Esophagus muscularis mucosa (tissue), 4 donors: Measurements from ENCODE around the gene EXOSC5.

Experiments
- CTCF ChIP-seq, 3 experiments: fragments of 200-600 bp in 2 of 3; fragments of 450-650 bp in 1 of 3; sonication (generic) in 2 of 3; IDR thresholded peaks; one replicate each; pipeline ENCODE4 v1.5.1; 2017 to 2019; ENCODE audit warnings: antibody characterized with exemption in 3 of 3, mild to moderate bottlenecking in 2 of 3, moderate library complexity in 1 of 3
- EP300 ChIP-seq: sonication (generic); formaldehyde crosslinking; IDR thresholded peaks from one replicate; pipeline ENCODE4 v1.6.1; 2017; ENCODE audit warnings: antibody characterized with exemption
- POLR2A ChIP-seq: fragments of 450-650 bp; IDR thresholded peaks from one replicate; pipeline ENCODE4 v1.6.1; 2017; ENCODE audit warnings: antibody characterized with exemption, moderate library complexity, mild to moderate bottlenecking, low read depth
- POLR2AphosphoS5 ChIP-seq, 2 donors: sonication (generic); formaldehyde crosslinking; IDR thresholded peaks; one replicate each; pipeline ENCODE4 v1.6.1; 2017; ENCODE audit warnings: antibody characterized with exemption in 2 of 2

DNA sequence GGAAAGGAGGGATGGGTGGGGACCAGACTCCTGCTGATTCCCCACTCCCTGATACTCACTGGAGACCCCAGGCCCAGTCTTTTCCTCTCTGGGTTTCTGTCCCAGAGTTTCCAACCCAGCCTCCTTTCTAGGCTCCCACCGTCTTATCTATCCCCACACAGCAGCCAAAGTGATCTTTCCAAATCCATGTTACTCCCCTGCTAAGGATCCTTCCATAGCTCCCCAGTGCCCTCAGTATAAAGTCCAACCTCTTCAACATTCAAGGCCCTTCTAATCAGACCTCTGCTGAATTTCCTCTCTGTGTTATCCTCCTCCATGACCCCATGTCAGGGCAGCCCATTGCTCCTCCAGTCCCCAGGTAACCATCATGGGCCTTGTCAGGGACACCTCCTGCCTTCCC is 42.1 kb downstream of the EXOSC5 start:
- TF ChIP-seq CTCF (IDR thresholded peaks at IDR 0.05) = no peak
- TF ChIP-seq POLR2AphosphoS5 (IDR thresholded peaks at IDR 0.05) = no peak
- no peak for TF ChIP-seq EP300
- no peak for TF ChIP-seq POLR2A
